ENCODE data around the gene GADD45B. TPM values are rescaled to one million over a fixed set of nuclear protein-coding genes. Genes with fewer than 3 reads are reported as not detected.
"Not testable (repeated sequence)": the region's sequence is repeated elsewhere in the genome, so short reads cannot be mapped to it uniquely, and the experiment has no call there.

The GADD45B gene
- total and polyA plus RNA-seq, 2 donors = 75.9 to 161 TPM

GRCh38 chr19:2511991-2512390 is 36.1 kb downstream of the GADD45B start:
- no peak overlapping the region for H3K27ac ChIP-seq (ENCODE audit: low read depth in 1 of 2, low read length in 1 of 2)
- no peak overlapping the region for H3K4me3 ChIP-seq (ENCODE audit: low read length in 2 of 2)
- WGBS = 96% methylated on average over 21 of the region's 21 CpGs
- H3K27me3 ChIP-seq (ENCODE audit: control insufficient read depth in 2 of 2, insufficient read depth in 1 of 2, low read length in 1 of 2) = no peaks in the 10 kb centered on the region
- no peak for DNase-seq (ENCODE audit: low read depth in 6 of 9, low spot score in 9 of 9)
- H3K36me3 ChIP-seq (ENCODE audit: control insufficient read depth in 2 of 2, insufficient read depth in 2 of 2, low read length in 1 of 2) = no peaks in the 10 kb centered on the region
- H3K4me1 ChIP-seq (ENCODE audit: control insufficient read depth in 2 of 2, insufficient read depth in 2 of 2, low read length in 2 of 2) = peaks cover 4 to 7% of the 10 kb centered on the region in 2 donors
- H3K9me3 ChIP-seq (ENCODE audit: control insufficient read depth in 2 of 2, insufficient read depth in 1 of 2, low read length in 1 of 2) = peaks cover 0 to 5% of the 10 kb centered on the region in 2 donors

DNA sequence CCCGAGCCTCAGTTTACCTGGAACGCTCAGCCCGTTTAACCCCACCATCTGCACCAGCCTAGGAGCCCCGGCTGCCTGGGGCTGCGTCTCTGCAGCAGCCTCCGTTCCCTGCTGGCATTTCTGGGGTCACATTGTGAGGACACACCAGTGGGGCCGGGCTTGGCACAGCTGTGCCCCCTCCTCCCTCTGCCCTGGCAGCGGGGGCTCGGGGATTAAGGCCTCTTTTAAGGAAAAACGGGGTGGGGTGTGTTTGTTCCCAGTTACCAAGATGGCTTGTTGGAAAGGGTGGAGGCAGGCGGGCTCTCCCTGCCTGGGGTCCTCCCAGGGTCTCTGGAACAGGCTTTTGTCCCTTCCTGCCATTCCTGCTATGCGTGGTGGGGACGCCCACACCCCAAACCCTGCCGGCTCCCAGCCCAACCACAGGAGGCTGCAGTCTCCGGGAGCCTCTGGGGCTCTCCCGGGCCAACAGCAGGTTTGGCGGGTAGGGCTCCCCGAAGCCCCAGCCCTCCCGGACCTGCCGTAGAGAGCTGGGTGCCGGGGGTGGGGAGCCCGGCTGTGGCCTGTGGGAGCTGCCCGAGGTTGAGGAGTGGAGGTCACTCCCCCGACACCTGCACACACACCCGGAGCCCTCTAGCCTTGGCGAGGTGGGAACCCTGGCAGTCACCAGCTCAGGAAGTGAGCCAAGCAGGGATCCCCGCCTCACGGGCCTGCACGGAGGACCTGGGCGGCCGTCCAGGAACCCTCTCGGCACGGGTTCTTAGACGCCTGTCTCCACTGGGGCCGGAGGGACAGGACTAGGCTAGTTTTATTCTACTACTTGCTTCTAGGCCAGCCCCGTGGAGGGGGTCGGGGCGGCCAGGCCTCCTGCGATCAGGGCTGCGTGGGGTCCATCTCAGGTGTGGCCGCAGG is 36.9 kb downstream of the GADD45B start:
- Histone ChIP-seq H3K36me3 (ENCODE audit: control insufficient read depth in 2 of 2, insufficient read depth in 2 of 2, low read length in 1 of 2) (no peaks in the 10 kb centered on the region), H3K27ac (ENCODE audit: low read depth in 1 of 2, low read length in 1 of 2) (no peak overlapping the region), H3K27me3 (ENCODE audit: control insufficient read depth in 2 of 2, insufficient read depth in 1 of 2, low read length in 1 of 2) (no peaks in the 10 kb centered on the region), H3K4me3 (ENCODE audit: low read length in 2 of 2) (no peak overlapping the region), H3K9me3 (ENCODE audit: control insufficient read depth in 2 of 2, insufficient read depth in 1 of 2, low read length in 1 of 2) (peaks cover 0 to 5% of the 10 kb centered on the region in 2 donors), H3K4me1 (ENCODE audit: control insufficient read depth in 2 of 2, insufficient read depth in 2 of 2, low read length in 2 of 2) (peaks cover 0 to 3% of the 10 kb centered on the region in 2 donors)
- 92% methylated on average over 41 of the region's 41 CpGs for WGBS
- no peak for DNase-seq (ENCODE audit: low read depth in 6 of 9, low spot score in 9 of 9)

DNA sequence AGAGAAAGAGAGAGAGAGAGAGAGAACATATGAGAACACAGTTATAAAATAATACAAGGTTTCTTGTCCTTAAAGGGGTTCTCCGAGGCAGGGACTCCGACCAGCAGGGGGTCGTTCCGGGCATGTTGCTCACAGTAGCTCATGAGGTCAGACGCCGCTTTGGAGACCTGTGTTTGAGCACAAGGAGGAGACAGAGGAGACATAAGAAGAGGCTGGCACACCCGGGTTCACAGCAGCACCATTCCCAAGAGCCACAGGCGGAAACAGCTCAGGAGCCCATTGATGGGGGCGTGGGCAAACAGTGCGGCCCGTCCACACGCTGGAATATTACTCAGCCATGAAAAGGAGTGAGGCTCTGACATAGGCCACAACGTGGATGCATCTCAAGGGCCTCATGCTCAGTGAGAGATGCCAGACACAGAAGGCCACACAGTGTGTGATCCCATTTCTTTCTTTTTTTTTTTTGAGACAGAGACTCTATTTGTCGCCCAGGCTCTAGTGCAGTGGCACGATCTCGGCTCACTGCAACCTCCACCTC is 39.1 kb downstream of the GADD45B start:
- Histone ChIP-seq H3K9me3 (ENCODE audit: control insufficient read depth in 2 of 2, insufficient read depth in 1 of 2, low read length in 1 of 2) (peaks cover 0 to 5% of the 10 kb centered on the region in 2 donors), H3K4me3 (ENCODE audit: low read length in 2 of 2) (no peak overlapping the region), H3K27ac (ENCODE audit: low read depth in 1 of 2, low read length in 1 of 2) (no peak overlapping the region), H3K4me1 (ENCODE audit: control insufficient read depth in 2 of 2, insufficient read depth in 2 of 2, low read length in 2 of 2) (peaks cover 0 to 7% of the 10 kb centered on the region in 2 donors), H3K27me3 (ENCODE audit: control insufficient read depth in 2 of 2, insufficient read depth in 1 of 2, low read length in 1 of 2) (no peaks in the 10 kb centered on the region), H3K36me3 (ENCODE audit: control insufficient read depth in 2 of 2, insufficient read depth in 2 of 2, low read length in 1 of 2) (no peaks in the 10 kb centered on the region)
- DNase-seq (ENCODE audit: low read depth in 6 of 9, low spot score in 9 of 9) = no peak
- 98% methylated on average over 16 of the region's 16 CpGs for WGBS

- WGBS = 98% methylated on average over 18 of the region's 18 CpGs
- no peak overlapping the region for H3K4me3 ChIP-seq (ENCODE audit: low read length in 2 of 2)
- no peak for DNase-seq (ENCODE audit: low read depth in 6 of 9, low spot score in 9 of 9)
- peaks cover 0 to 5% of the 10 kb centered on the region in 2 donors for H3K9me3 ChIP-seq (ENCODE audit: control insufficient read depth in 2 of 2, insufficient read depth in 1 of 2, low read length in 1 of 2)
- H3K4me1 ChIP-seq (ENCODE audit: control insufficient read depth in 2 of 2, insufficient read depth in 2 of 2, low read length in 2 of 2) = peaks cover 0 to 7% of the 10 kb centered on the region in 2 donors
- no peak overlapping the region for H3K27ac ChIP-seq (ENCODE audit: low read depth in 1 of 2, low read length in 1 of 2)
- H3K27me3 ChIP-seq (ENCODE audit: control insufficient read depth in 2 of 2, insufficient read depth in 1 of 2, low read length in 1 of 2) = no peaks in the 10 kb centered on the region
- no peaks in the 10 kb centered on the region for H3K36me3 ChIP-seq (ENCODE audit: control insufficient read depth in 2 of 2, insufficient read depth in 2 of 2, low read length in 1 of 2)
Measured at GRCh38 chr19:2516727-2517126, 40.8 kb downstream of the GADD45B start.

DNA sequence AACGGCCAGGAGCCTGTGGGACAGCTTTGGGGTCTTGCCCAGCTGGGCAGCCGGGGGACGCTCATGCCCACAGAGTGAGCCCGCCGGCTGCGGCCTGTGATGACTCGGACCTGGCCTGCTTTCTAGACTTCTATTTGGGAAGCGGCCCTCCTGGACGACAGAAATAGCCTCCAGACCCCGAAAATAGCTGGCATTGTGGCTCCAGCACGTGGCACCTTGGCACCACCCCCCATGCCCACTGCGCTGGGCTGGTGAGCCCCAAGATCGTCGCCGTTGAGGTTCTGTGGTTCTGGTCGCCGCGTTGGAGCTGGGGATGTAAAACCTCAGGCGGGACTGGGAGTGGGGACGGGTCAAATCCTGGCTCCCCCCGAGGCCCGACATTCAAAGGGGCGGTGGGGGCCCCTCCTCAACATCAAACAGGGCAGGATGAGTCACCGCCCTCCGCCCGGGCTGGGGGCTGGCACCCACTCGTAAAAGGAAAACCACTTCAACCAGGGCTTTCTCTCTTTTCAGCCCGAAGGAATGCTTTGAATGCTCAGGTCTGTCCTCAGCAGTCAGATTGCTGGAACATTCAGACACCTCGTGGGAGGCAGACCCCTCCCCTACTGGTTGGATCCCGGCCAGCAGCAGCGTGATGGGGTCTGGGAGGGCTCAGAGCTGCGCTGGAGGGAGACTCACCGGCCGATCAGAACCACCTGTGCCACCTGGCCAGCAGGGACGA is 42.1 kb downstream of the GADD45B start:
- Histone ChIP-seq H3K27ac (ENCODE audit: low read depth in 1 of 2, low read length in 1 of 2) (no peak overlapping the region), H3K4me3 (ENCODE audit: low read length in 2 of 2) (no peak overlapping the region), H3K4me1 (ENCODE audit: control insufficient read depth in 2 of 2, insufficient read depth in 2 of 2, low read length in 2 of 2) (peaks cover 0 to 6% of the 10 kb centered on the region in 2 donors), H3K36me3 (ENCODE audit: control insufficient read depth in 2 of 2, insufficient read depth in 2 of 2, low read length in 1 of 2) (no peaks in the 10 kb centered on the region), H3K27me3 (ENCODE audit: control insufficient read depth in 2 of 2, insufficient read depth in 1 of 2, low read length in 1 of 2) (no peaks in the 10 kb centered on the region), H3K9me3 (ENCODE audit: control insufficient read depth in 2 of 2, insufficient read depth in 1 of 2, low read length in 1 of 2) (peaks cover 0 to 5% of the 10 kb centered on the region in 2 donors)
- WGBS = 77% methylated on average over 35 of the region's 35 CpGs
- DNase-seq (ENCODE audit: low read depth in 6 of 9, low spot score in 9 of 9) = no peak

- not testable (repeated sequence) for H3K4me1 ChIP-seq (ENCODE audit: control insufficient read depth in 2 of 2, insufficient read depth in 2 of 2, low read length in 2 of 2); H3K4me3 ChIP-seq (ENCODE audit: low read length in 2 of 2); H3K27me3 ChIP-seq (ENCODE audit: control insufficient read depth in 2 of 2, insufficient read depth in 1 of 2, low read length in 1 of 2); H3K36me3 ChIP-seq (ENCODE audit: control insufficient read depth in 2 of 2, insufficient read depth in 2 of 2, low read length in 1 of 2); H3K9me3 ChIP-seq (ENCODE audit: control insufficient read depth in 2 of 2, insufficient read depth in 1 of 2, low read length in 1 of 2); DNase-seq (ENCODE audit: low read depth in 6 of 9, low spot score in 9 of 9); H3K27ac ChIP-seq (ENCODE audit: low read depth in 1 of 2, low read length in 1 of 2)
- 97% methylated on average over 11 of the region's 11 CpGs for whole genome bisulfite sequencing
Measured at GRCh38 chr19:2518856-2519255, 42.9 kb downstream of the GADD45B start.

DNA sequence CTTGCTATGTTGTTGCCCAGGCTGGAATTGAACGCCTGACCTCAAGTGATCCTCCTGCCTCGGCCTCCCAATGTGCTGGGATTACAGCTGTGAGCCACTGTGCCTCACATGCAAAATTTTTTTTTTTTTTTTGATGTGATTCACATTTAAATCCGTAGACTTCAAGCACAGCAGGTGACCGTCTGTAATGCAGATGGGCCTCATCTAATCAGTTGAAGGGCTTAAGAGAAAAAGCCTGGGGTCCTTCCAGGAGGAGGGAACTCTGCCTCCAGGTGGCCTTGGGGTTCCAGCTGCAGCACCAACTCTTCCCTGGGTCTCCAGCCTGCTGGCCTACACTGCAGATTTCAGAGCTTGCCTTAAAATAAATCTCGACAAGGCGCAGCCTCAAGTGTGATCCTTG is 43.6 kb downstream of the GADD45B start:
- no peaks in the 10 kb centered on the region for H3K36me3 ChIP-seq (ENCODE audit: control insufficient read depth in 2 of 2, insufficient read depth in 2 of 2, low read length in 1 of 2)
- WGBS = 99% methylated on average over 6 of the region's 6 CpGs
- H3K9me3 ChIP-seq (ENCODE audit: control insufficient read depth in 2 of 2, insufficient read depth in 1 of 2, low read length in 1 of 2) = peaks cover 0 to 5% of the 10 kb centered on the region in 2 donors
- H3K27ac ChIP-seq (ENCODE audit: low read depth in 1 of 2, low read length in 1 of 2) = no peak overlapping the region
- peaks cover 0 to 4% of the 10 kb centered on the region in 2 donors for H3K4me1 ChIP-seq (ENCODE audit: control insufficient read depth in 2 of 2, insufficient read depth in 2 of 2, low read length in 2 of 2)
- H3K4me3 ChIP-seq (ENCODE audit: low read length in 2 of 2) = no peak overlapping the region
- DNase-seq (ENCODE audit: low read depth in 6 of 9, low spot score in 9 of 9) = no peak
- no peaks in the 10 kb centered on the region for H3K27me3 ChIP-seq (ENCODE audit: control insufficient read depth in 2 of 2, insufficient read depth in 1 of 2, low read length in 1 of 2)

- H3K27me3 ChIP-seq (ENCODE audit: control insufficient read depth in 2 of 2, insufficient read depth in 1 of 2, low read length in 1 of 2) = no peaks in the 10 kb centered on the region
- H3K4me3 ChIP-seq (ENCODE audit: low read length in 2 of 2) = no peak overlapping the region
- H3K9me3 ChIP-seq (ENCODE audit: control insufficient read depth in 2 of 2, insufficient read depth in 1 of 2, low read length in 1 of 2) = no peaks in the 10 kb centered on the region
- no peak overlapping the region for H3K27ac ChIP-seq (ENCODE audit: low read depth in 1 of 2, low read length in 1 of 2)
- no peaks in the 10 kb centered on the region for H3K36me3 ChIP-seq (ENCODE audit: control insufficient read depth in 2 of 2, insufficient read depth in 2 of 2, low read length in 1 of 2)
- no peak for DNase-seq (ENCODE audit: low read depth in 6 of 9, low spot score in 9 of 9)
- WGBS = 93% methylated on average over 20 of the region's 20 CpGs
- H3K4me1 ChIP-seq (ENCODE audit: control insufficient read depth in 2 of 2, insufficient read depth in 2 of 2, low read length in 2 of 2) = no peaks in the 10 kb centered on the region
Measured at GRCh38 chr19:2523630-2524311, 47.8 kb downstream of the GADD45B start.

Data from thymus (tissue), 11 donors.